Fibroblast of lung (primary cell): Measurements from ENCODE around the gene SYT17.

Source experiments
- CTCF ChIP-seq, 2 donors: IDR thresholded peaks in 1 of 2; conservative IDR thresholded peaks in 1 of 2; 1 replicate in 1 of 2; 2 replicates in 1 of 2; pipeline ENCODE4 v1.5.1; 2011 to 2012; ENCODE audit warnings: low read length in 2 of 2, control low read depth in 1 of 2, inconsistent platforms in 1 of 2, low read depth in 1 of 2, mild to moderate bottlenecking in 1 of 2
- EZH2 ChIP-seq: IDR thresholded peaks from 2 replicates; pipeline ENCODE4 v1.5.1; 2012; ENCODE audit warnings: low read length, control low read depth, mild to moderate bottlenecking; ENCODE audit errors: missing control alignments

GRCh38 chr16:19164285-19164684, 3.8 kb upstream of the SYT17 start:
- no peak for TF ChIP-seq CTCF (conservative IDR thresholded peaks at IDR 0.05 in 1 of 2, IDR thresholded peaks at IDR 0.05 in 1 of 2; ENCODE audit: low read depth in 1 of 2, low read length in 2 of 2)
- no peak for TF ChIP-seq EZH2
